ENCODE results near the gene SVIL.

SVIL gene

GRCh38 chr10:29646238-29646902, 11.6 kb upstream of the SVIL start:
- H3K9ac ChIP-seq: no peak overlapping the region
- peaks cover 16% of the 10 kb centered on the region for H3K4me1 ChIP-seq (ENCODE audit: low read depth, poor library complexity, severe bottlenecking)
- TF ChIP-seq, protein P1, sequence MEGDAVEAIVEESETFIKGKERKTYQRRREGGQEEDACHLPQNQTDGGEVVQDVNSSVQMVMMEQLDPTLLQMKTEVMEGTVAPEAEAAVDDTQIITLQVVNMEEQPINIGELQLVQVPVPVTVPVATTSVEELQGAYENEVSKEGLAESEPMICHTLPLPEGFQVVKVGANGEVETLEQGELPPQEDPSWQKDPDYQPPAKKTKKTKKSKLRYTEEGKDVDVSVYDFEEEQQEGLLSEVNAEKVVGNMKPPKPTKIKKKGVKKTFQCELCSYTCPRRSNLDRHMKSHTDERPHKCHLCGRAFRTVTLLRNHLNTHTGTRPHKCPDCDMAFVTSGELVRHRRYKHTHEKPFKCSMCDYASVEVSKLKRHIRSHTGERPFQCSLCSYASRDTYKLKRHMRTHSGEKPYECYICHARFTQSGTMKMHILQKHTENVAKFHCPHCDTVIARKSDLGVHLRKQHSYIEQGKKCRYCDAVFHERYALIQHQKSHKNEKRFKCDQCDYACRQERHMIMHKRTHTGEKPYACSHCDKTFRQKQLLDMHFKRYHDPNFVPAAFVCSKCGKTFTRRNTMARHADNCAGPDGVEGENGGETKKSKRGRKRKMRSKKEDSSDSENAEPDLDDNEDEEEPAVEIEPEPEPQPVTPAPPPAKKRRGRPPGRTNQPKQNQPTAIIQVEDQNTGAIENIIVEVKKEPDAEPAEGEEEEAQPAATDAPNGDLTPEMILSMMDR (conservative IDR thresholded peaks at IDR 0.05; ENCODE audit: low read depth, low read length): no peak
- H3K4me2 ChIP-seq: no peak overlapping the region
- H3K36me3 ChIP-seq (ENCODE audit: insufficient read depth): no peaks in the 10 kb centered on the region
- H3K4me3 ChIP-seq (IDR thresholded peaks at IDR 0.05; ENCODE audit: insufficient read depth, low read depth, low read length): no peak overlapping the region
- no peak overlapping the region for H3K27ac ChIP-seq
- no peaks in the 10 kb centered on the region for H3K27me3 ChIP-seq (ENCODE audit: insufficient read depth, low read depth)
- no peaks in the 10 kb centered on the region for H4K20me1 ChIP-seq (ENCODE audit: insufficient read depth)
- no peak overlapping the region for H2AFZ ChIP-seq (ENCODE audit: low read depth)
- H3K79me2 ChIP-seq (ENCODE audit: insufficient read depth, low read depth): no peaks in the 10 kb centered on the region

DNA sequence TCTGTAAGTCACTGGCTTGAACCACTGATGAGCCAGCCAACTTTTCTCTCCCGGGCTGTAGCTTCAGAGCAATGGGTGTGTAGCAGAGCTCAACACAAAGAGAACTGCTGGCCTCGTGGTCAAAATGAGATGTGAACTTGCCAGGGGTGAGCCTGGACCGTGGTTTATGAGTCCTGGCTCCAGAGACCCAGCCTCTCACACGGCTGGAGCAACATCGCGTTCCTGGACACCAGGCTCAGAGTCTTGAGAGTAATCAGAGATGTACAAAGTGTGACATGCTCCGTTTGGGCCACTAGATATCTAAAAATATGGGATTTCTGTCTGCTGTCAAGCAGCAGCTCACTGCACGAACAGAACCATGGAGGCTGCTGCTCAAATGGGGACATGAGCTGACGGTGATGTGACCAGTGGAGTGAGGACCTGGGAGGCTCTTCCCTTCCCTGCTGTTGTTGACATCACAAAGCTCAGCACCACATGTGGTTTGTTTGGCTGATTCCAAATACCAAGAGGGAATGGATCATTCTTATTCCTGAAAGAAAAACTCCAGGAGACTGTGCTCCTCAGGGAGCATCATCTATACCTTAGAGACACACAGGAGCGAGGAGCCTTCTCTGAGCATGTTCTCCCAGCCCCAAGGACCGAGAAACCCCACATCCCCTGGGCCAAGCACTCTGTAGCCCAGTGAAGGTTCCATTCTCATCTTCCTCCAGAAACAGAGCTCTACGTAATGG, 9.2 kb upstream of the SVIL start:
- TF ChIP-seq, protein P1 (conservative IDR thresholded peaks at IDR 0.05; ENCODE audit: low read depth, low read length): no peak
- no peak overlapping the region for H3K27ac ChIP-seq

DNA sequence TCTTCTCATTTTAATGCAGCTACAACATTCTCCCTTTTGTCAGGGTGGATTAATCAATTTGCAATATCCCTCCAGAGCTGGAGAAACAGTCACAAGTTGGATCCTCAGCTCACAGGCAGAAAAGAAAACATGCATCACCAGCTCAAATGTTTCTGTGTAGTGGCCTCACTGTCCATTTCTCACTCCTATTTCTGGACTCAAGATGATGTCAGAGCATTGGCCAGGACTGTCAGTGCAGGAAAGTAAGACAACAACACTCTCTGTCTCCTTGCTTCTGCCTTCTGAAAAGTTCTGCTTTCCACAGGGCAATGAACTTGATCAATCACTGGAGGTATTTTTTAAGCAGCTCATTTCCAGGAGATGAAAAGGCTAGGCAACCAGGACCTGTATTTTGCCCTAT, 8.2 kb upstream of the SVIL start:
- Histone ChIP-seq H3K4me2 (no peak overlapping the region), H3K9ac (no peak overlapping the region), H3K27me3 (ENCODE audit: insufficient read depth, low read depth) (no peaks in the 10 kb centered on the region), H4K20me1 (ENCODE audit: insufficient read depth) (no peaks in the 10 kb centered on the region), H3K36me3 (ENCODE audit: insufficient read depth) (no peaks in the 10 kb centered on the region), H3K4me1 (ENCODE audit: low read depth, poor library complexity, severe bottlenecking) (no peaks in the 10 kb centered on the region), H3K4me3 (IDR thresholded peaks at IDR 0.05; ENCODE audit: insufficient read depth, low read depth, low read length) (no peak overlapping the region), H2AFZ (ENCODE audit: low read depth) (no peak overlapping the region), H3K27ac (no peak overlapping the region), H3K79me2 (ENCODE audit: insufficient read depth, low read depth) (no peaks in the 10 kb centered on the region)
- TF ChIP-seq, protein P1 (conservative IDR thresholded peaks at IDR 0.05; ENCODE audit: low read depth, low read length): no peak

More for the DNA sequence above, 9.2 kb upstream of the SVIL start:
- Histone ChIP-seq H3K27me3 (ENCODE audit: insufficient read depth, low read depth) (no peaks in the 10 kb centered on the region), H3K4me2 (no peak overlapping the region), H4K20me1 (ENCODE audit: insufficient read depth) (no peaks in the 10 kb centered on the region), H2AFZ (ENCODE audit: low read depth) (no peak overlapping the region), H3K36me3 (ENCODE audit: insufficient read depth) (no peaks in the 10 kb centered on the region), H3K4me3 (IDR thresholded peaks at IDR 0.05; ENCODE audit: insufficient read depth, low read depth, low read length) (no peak overlapping the region), H3K4me1 (ENCODE audit: low read depth, poor library complexity, severe bottlenecking) (peaks cover 1% of the 10 kb centered on the region), H3K9ac (no peak overlapping the region), H3K79me2 (ENCODE audit: insufficient read depth, low read depth) (no peaks in the 10 kb centered on the region)

GRCh38 chr10:29637537-29637936, 2.8 kb upstream of the SVIL start:
- no peaks in the 10 kb centered on the region for H3K36me3 ChIP-seq (ENCODE audit: insufficient read depth)
- TF ChIP-seq, protein P1 (conservative IDR thresholded peaks at IDR 0.05; ENCODE audit: low read depth, low read length): no peak

More at GRCh38 chr10:29637537-29637936, 2.8 kb upstream of the SVIL start:
- Histone ChIP-seq H3K9ac (no peak overlapping the region), H3K27me3 (ENCODE audit: insufficient read depth, low read depth) (no peaks in the 10 kb centered on the region), H2AFZ (ENCODE audit: low read depth) (no peak overlapping the region), H3K4me3 (IDR thresholded peaks at IDR 0.05; ENCODE audit: insufficient read depth, low read depth, low read length) (no peak overlapping the region), H3K4me1 (ENCODE audit: low read depth, poor library complexity, severe bottlenecking) (peaks cover 28% of the 10 kb centered on the region), H3K79me2 (ENCODE audit: insufficient read depth, low read depth) (no peaks in the 10 kb centered on the region), H3K4me2 (no peak overlapping the region), H3K27ac (no peak overlapping the region), H4K20me1 (ENCODE audit: insufficient read depth) (no peaks in the 10 kb centered on the region)
